Measurements from ENCODE around the gene NPTX2.
"Not testable (repeated sequence)": the region's sequence is repeated elsewhere in the genome, so short reads cannot be mapped to it uniquely, and the experiment has no call there.

NPTX2 gene, protein sequence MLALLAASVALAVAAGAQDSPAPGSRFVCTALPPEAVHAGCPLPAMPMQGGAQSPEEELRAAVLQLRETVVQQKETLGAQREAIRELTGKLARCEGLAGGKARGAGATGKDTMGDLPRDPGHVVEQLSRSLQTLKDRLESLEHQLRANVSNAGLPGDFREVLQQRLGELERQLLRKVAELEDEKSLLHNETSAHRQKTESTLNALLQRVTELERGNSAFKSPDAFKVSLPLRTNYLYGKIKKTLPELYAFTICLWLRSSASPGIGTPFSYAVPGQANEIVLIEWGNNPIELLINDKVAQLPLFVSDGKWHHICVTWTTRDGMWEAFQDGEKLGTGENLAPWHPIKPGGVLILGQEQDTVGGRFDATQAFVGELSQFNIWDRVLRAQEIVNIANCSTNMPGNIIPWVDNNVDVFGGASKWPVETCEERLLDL

DNA sequence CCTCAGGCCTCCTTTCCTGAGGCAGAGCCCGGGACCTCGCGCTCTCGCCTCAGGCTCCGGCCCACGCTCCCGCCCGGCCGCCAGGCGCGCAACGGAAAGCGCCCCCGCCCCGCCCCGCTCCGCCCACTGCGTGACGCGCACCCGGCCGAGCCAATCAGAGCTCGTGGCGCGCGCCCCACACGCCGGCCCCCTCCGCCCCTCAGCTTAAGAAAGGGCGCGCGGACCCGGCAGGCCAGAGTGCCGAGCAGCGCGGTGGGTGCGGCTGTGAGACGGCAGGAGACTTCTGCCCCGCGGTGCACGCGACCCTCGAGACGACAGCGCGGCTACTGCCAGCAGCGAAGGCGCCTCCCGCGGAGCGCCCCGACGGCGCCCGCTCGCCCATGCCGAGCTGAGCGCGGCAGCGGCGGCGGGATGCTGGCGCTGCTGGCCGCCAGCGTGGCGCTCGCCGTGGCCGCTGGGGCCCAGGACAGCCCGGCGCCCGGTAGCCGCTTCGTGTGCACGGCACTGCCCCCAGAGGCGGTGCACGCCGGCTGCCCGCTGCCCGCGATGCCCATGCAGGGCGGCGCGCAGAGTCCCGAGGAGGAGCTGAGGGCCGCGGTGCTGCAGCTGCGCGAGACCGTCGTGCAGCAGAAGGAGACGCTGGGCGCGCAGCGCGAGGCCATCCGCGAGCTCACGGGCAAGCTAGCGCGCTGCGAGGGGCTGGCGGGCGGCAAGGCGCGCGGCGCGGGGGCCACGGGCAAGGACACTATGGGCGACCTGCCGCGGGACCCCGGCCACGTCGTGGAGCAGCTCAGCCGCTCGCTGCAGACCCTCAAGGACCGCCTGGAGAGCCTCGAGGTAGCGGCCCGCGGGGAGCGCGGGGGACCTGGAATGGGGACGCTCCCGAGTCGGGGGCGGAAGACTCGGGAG lies at the start of gene NPTX2:
Gene NPTX2 (plus strand): TSS at position 235 of the 909 bp plus-strand sequence. CDS start 177 bp downstream, at position 412.
- peak; percentile 9 for DNase-seq (ENCODE audit: low read depth)

DNA sequence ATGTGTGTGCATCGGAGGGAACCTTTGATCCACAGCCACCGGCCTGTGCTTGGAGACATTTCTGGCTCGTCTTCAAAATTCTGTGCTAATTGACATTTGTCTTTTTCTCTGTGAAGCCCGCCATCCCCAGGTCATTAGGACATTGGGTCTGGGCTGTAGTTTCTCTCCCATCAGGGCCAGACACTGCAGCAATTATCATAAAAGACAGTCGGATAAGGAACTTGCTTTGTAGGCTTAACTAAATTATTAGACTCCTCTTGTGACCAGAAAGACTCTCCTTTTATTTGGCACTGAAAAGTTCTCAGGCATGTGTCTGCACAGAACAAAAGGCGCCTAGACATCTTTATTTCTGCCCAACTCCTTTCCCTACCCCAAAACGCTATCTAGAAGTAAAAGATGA lies 49.1 kb upstream of the NPTX2 start:
- DNase-seq (ENCODE audit: low read depth), result no peak

DNA sequence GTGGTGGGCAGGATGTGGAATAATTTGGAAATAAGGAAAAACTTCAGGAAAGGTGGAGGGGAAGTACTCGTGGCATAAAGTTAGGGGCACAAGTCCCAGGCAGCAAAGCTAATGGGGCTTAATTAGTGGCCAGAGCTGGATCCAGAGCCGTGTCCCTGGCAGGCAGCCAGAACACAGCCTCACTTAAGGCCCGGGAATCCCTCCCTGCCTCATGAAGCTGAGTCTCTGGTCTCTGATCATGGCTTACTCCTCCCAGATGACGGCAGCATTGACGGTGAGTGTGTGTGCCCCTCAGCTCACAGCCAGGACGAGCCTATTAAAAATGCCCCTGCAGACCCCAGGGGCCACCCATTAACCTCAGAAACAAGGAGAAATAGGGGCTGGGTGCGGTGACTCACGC lies 48.2 kb upstream of the NPTX2 start:
- DNase-seq (ENCODE audit: low read depth), result no peak

DNA sequence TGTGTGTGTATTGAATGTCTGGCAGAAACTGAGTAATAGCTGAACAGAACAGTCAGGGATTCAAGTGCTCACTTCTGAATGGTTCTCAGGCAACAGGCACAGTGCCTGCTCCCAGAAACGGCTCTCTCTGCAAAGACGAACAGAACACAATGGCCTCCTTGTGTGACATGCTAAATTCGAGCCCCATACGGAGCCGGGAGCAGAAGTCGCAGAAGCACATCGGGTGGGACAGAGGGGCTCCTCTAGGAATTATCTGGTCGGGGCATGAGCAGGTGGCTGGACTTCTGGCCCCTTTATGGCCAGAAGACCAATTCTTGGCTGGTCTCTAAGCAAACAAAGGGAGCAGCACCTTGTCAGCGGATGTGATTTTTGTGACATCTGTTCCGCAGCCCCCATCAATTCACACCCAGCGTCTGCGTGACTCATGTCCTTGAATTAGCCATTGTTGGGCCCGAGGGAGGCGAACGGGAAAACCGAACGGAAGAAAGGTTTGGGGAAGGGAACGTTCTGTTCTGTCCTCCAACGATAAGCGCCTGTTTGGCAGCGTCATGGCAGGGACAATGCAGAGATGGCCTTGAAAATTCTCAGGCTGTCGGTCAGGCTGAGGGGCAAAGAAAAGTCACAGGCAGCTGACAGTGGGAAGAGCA lies 47.3 kb upstream of the NPTX2 start:
- no peak for DNase-seq (ENCODE audit: low read depth)

DNA sequence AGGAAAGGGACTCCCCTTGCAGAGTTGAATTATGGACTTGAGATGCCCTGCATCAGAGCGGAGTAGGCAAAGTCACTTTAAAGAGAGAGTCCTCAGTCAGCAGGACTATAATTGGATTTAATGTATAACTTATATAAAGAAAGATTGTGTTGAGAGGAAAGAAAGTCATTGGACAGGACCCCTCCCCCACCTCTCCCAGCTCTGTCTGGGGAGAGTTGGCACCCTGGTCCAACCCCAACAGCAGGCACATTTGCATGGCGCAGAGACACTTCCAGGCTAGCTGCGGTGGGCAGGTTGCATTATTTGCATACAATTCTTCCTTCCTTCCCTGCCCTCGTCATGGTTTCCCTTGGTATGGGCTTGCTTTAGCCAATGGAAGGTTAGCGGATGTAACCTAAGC lies 46.1 kb upstream of the NPTX2 start:
- no peak for DNase-seq (ENCODE audit: low read depth)

DNA sequence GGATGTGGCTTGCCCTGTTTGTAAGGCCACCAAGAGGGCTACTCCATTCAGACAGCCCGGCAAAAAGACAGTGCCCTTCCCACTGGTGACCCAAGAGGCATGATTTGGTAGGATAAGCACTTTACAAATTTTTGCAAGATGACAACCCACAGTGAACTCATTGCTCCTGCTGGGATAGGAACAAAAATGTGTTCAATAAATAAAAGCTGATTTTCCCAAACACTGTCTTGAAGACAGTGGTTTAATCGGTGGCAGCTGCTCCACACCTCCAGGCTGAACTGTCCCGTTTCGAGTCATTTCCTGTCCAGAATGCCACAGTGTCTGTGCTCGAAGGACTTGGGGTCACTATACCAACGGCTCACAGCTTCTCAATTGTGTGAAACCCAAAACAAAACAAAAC lies 45.1 kb upstream of the NPTX2 start:
- DNase-seq (ENCODE audit: low read depth), result no peak

DNA sequence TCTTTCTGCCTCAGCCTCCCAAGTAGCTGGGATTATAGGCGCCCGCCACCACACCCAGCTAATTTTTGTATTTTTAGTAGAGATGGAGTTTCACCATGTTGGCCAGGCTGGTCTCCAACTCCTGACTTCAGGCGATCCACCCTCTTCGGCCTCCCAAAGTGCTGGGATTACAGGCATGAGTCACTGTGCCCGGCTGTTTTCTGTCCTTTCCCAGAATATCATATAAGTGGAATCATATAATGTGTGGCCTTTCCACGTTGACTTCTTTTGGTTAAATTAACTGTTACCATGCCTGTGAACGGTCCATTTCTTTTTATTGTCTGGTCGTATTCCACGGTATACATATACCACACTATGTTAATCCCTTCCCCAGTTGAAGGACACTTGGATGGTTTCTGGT lies 44.4 kb upstream of the NPTX2 start:
- not testable (repeated sequence) for DNase-seq (ENCODE audit: low read depth)

DNA sequence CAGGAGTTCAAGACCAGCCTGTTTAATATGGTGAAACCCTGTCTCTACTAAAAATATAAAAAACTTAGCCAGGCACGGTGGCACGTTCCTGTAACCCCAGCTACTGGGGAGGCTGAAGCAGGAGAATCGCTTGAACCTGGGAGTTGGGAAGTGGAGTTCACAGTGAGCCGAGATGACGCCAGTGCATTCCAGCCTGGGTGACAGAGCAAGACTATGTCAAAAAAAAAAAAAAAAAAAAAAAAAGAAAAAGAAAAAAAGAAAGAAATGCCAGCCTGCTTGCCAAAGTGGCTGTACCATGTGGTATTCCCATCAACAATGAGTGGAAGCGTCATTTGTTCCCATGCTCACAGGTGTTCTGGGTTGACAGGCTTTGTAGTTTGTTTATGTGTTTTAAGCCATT lies 43.3 kb upstream of the NPTX2 start:
- no peak for DNase-seq (ENCODE audit: low read depth)

DNA sequence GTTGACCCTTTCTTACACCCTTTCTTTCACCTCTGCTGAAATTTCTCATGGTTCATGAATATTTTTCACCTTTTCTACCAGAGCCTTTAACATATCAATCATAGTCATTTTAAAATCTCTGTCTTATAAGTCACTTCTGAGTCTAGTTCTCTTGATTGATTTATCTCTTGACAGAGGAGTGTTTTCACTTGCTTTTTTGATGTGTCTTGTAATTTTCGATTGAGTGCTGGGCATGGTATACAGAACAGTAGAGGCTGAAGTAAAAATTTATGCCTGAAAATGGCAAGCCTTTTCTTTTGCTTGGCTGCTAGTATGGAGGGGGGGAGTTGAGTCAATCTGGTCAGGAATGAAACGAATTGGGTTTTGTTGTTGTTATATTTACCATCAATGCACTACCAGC lies 41.2 kb upstream of the NPTX2 start:
- DNase-seq (ENCODE audit: low read depth), result no peak

DNA sequence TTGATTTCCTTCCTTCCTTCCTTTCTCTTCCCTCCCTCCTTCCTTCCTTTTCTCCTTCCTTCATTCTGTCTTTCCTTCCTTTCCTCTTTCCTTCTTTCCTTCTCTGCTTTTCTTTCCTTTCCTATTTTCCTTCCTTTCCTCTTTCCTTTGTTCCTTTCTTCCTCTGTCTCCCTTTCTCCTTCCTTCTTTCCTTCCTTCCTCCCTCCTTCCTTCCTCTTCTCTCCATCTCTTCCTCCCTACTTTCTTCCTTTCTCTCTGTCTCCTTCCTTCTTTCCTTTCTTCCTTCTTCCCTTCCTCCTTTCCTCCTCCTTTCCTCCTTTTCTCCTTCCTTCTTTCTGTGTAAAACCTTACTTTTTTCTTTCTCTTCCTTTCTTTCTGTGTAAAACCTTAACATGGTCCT lies 32.3 kb upstream of the NPTX2 start:
- no peak for DNase-seq (ENCODE audit: low read depth)

DNA sequence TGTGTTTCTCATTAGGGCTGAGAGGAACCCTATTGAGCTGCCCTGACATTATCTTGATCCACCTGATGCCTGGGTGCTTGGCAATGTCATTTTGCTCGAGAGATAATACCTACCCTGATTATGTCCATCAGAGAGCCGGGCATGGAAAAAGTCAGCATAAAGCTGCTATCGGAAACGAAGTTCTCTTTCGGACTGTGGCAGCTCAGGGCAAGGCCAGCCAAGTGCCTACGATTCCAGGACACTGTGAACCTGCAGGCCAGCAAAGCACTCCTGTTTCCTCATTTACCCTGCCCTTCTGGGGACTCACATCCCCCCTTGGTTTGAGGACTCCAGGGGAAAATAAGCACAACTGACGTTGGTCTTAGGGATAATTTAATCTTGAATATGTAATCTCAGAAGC lies 25.2 kb upstream of the NPTX2 start:
- DNase-seq (ENCODE audit: low read depth), result no peak

DNA sequence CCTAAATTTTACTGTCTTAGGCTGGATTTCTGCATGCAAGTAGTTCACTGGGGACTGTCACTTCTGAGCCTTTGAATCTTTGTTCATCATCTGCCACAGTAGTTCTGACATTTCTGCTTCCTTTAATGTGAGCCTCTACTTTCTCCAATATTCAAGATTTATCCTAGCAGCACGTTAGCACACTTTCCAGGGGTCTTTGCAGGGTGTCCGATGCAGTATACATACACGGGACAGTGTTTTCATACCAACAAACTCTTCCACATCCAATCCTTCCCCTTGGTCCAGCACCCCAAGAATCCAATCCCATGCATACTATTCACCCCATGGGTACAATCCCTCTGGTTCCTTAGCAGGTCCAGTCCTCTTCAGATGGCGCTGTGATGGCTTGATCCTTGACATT lies 22.7 kb upstream of the NPTX2 start:
- no peak for DNase-seq (ENCODE audit: low read depth)

DNA sequence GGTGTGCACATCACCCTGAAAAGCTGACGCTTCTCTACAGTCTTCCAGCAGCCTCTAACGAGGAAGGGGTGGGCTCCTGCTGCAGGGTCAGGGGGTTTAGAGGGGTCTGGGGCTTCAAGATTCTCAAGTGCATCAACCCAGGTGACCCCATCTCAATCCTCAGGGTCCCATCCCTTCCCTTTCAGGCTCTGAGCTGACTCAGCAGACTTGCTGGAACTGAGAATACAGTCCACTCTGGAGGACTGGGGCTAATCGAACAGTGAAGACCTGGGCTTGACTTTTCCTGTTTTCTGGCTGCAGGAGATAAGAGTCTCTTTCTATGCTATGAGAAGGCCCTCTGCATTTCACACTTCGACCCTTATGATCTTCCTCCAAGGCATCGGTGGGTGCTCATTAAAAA lies 22.3 kb upstream of the NPTX2 start:
- DNase-seq (ENCODE audit: low read depth), result no peak

DNA sequence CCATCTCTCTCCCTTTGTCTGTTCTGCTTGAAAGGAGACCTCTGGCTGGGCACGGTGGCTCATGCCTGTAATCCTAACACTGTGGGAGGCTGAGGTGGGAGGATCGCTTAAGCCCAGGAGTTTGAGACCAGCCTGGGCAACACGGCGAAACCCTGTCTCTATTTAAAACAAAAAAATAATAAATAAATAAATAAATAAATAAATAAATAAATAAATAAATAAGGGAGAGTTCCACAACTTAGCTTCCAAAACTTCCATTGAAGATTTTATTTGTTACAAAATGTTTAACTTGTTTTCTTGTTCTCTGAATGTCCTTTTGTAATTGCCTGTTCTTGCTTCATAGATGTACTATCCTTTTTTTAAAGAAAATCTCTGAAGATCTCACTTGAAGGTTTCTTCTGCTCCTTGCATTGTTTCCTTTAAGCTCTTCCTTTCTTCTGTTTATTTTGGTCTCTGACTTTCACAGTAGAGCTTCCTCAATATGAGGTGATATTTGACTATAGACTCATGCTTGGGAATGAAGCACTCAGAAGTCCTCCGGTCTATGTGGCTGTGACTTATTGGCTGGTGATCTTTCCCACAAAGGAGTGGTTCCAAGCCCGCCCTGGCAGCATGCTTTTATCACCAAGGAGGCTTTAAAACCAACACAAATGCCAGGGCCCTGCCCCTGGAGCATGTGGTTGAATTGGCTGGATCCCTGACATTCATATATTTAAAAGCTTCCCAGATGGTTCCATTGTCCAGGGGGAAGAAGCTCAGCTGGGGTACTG lies 18.1 kb upstream of the NPTX2 start:
- DNase-seq (ENCODE audit: low read depth), result no peak

DNA sequence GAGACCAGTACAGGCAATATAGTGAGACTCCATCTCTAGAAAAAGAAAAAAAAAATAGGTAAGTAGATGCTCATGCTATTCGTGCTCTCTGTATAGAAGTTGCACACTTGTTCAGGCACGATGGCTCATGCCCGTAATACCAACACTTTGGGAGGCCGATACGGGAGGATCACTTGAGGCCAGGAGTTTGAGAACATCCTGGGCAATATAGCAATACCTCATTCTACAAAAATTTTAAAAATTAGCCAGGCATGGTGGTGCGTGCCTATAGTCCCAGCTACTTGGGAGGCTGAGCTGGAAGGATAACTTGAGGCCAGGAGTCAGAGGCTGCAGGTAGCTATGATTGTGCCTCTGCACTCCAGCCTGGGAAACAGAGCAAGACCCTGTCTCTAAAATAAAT lies 17.2 kb upstream of the NPTX2 start:
- DNase-seq (ENCODE audit: low read depth), result no peak

DNA sequence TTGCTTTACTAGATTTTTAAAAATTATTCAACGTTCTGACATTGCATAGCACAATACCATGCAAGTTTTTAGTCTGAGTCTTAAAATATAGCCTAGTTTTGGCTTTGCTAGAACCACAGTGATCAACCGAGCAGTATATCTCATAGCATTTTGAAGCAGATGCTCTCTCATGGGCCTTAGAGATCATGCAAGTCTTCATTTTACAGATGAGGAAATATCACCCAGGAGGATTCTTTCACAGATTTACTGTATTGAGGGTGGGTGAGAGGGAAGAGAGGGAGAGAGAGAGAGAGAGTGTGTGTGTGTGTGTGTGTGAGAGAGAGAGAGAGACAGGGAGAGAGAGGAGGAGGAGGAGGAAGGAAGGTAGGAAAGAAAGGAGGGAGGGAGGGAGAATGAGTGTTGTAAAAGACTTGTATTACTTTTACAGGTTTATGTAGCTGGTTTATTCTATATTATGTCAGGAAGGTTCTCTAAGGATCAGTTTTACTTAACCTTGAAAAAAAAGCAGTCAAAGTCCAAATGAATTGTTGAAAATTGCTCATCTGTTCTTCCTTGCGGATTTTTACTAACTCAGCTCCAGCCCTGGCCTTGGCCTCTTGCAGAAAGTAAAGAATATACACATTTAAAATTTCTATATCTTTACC lies 14.2 kb upstream of the NPTX2 start:
- no peak for DNase-seq (ENCODE audit: low read depth)

DNA sequence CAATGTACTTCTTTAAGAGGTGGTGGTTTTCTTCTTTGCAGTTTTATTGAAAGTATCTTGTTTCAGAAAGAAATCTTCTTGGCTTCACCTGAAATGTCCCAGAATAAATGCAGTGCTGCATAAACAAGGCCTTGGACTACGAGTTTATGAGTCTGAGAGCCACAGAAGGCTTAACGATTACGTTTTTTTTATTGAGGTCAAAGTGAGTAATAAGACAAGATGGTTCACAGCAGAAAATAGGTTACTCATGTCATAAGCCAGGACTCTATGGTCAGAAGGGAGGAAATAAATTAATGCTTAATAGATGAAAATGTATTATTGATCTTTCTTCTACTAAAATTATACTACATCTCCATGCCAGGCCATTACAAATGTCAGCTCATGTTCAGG lies 13.7 kb upstream of the NPTX2 start:
- DNase-seq (ENCODE audit: low read depth), result no peak

DNA sequence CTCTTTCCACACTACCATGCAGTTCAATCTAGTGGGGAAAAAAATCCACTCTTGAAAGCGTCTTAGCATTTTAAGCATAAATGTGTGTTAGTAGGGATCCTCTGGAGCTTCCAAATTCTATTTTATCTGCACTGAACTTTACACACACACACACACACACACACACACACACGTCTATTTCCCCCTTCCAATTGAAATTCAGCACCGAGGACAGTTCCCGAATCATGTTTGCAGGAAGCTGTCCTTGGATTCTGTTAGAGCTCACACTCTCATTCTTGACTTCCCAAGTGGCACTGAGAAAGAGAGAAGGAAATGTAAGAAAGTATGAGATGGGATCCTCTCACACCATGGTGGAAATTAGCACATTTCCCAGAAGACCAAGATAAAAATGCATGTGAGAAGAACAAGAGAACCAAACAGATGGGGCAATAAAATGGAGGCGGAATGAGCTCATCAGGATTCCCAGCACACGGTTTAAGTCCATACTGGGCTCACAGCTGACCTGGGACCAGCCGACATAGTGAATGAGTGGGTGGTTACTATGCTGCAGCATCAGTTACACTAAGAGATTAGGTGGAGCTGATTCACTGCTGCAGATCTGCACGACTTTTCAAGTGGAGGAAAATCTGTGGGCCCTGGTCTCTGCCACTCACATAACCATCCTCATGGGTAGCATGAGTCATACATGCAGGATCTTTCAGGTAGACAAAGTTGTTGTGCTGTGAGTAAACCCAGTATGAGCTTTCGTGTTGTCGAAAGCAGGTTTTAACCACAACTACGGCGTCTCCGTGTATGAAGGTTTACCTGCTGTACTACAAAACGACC lies 3.3 kb upstream of the NPTX2 start:
- DNase-seq (ENCODE audit: low read depth), result peak; percentile 13

DNA sequence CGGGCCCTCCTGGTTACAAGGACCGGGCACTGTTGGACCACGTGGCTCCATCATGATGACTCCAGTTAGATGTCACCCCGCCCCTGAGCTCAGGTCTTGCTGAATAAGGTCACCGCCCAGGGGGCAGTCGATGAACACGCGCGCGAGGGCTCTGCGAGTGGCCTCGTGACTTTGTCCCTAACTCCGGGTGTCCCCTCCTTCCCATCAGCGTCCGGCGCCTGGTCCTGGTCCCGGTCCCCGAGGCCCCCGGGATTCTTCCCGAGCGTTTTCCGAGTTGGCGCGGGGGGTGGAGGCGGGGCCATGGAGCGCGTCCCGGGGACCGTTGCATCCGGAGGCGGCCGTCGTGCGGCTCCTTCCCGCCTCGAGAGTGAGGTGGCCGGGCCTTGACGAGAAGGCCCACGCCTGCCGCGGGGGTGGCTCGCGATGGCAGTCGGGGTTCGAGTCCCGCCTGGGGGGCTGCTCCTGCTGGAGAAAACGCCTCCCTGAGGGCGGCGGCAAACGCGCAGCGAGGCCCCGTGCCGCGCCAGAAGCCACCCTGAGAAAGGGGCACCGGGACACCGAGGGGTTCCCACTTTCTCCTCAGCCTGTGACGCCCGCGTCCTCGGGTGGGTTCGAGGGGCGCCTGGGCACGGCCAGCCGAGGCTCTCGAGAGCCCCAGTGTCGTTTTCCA lies 569 bp upstream of the NPTX2 start:
- DNase-seq (ENCODE audit: low read depth), result no peak

DNA sequence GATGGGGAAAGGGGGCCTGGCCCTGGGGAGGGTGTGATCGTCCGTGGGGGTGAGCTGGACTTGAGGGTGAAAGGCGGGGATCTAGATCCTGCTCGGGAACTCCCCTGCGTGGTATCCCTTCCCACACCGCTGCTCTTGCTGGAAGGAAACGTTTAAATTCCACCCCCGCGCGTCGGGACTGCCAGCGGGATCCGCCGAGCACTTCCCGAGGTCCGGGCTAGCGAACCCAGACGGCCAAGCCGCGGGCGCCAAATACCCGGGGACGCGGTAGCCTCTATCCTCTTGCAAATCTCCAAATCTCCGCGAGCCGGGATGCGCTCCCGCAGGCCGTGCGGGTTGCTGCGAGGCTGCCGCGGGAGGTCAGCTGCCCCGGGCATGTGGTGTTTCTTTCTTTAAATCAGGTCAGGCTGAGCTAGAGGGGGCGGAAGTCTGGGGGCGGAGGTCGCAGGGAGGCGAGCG lies 904 bp downstream of the NPTX2 start:
- DNase-seq (ENCODE audit: low read depth), result no peak
